Renal pelvis (tissue), 4 donors: ENCODE results near the gene HS6ST2. TPM values are rescaled to one million over a fixed set of nuclear protein-coding genes. Genes with fewer than 3 reads are reported as not detected.
"Not testable (repeated sequence)": the region's sequence is repeated elsewhere in the genome, so short reads cannot be mapped to it uniquely, and the experiment has no call there.

Source experiments
- DNase-seq: peaks from one replicate; pipeline ENCODE4 v3.0.0-alpha.2; 2013
- polyA plus RNA-seq, 3 donors: library from polyadenylated mRNA; unstranded; fragments of 120-200 nt; gene quantifications; one replicate each; pipeline ENCODE4 v1.2.1, GENCODE V29; 2013; ENCODE audit not compliant: insufficient read length in 3 of 3

The HS6ST2 gene
- polyA plus RNA-seq, 3 donors: 21.0 to 22.3 (median 22.2) TPM

GRCh38 chrX:132945055-132945599 lies 13.3 kb downstream of the HS6ST2 start:
- not testable (repeated sequence) for DNase-seq

- DNase-seq: no peak
Measured at GRCh38 chrX:132940727-132941327, 17.6 kb downstream of the HS6ST2 start.

GRCh38 chrX:132933170-132933569 lies 25.3 kb downstream of the HS6ST2 start:
- no peak for DNase-seq

- no peak for DNase-seq
Measured at GRCh38 chrX:132924426-132924825, 34.0 kb downstream of the HS6ST2 start.

GRCh38 chrX:132918523-132918922 lies 39.9 kb downstream of the HS6ST2 start:
- DNase-seq: no peak

- no peak for DNase-seq
Measured at GRCh38 chrX:132916349-132916748, 42.1 kb downstream of the HS6ST2 start.

- no peak for DNase-seq
Measured at GRCh38 chrX:132909643-132910042, 48.8 kb downstream of the HS6ST2 start.

- DNase-seq: no peak
Measured at GRCh38 chrX:132908891-132909290, 49.5 kb downstream of the HS6ST2 start.

- DNase-seq: no peak
Measured at GRCh38 chrX:132900633-132901293, 57.7 kb downstream of the HS6ST2 start.

GRCh38 chrX:132887569-132887968 lies 70.9 kb downstream of the HS6ST2 start:
- DNase-seq: no peak

GRCh38 chrX:132883358-132883915 lies 75.0 kb downstream of the HS6ST2 start:
- no peak for DNase-seq

GRCh38 chrX:132880753-132881152 lies 77.7 kb downstream of the HS6ST2 start:
- DNase-seq: not testable (repeated sequence)

- no peak for DNase-seq
Measured at GRCh38 chrX:132877954-132878536, 80.4 kb downstream of the HS6ST2 start.

- peak; percentile 52 for DNase-seq
Measured at GRCh38 chrX:132876523-132877338, 81.7 kb downstream of the HS6ST2 start.

- DNase-seq: no peak
Measured at GRCh38 chrX:132875650-132876522, 82.5 kb downstream of the HS6ST2 start.

GRCh38 chrX:132862562-132862961 lies 95.9 kb downstream of the HS6ST2 start:
- no peak for DNase-seq

GRCh38 chrX:132861076-132861475 lies 97.4 kb downstream of the HS6ST2 start:
- DNase-seq: no peak

GRCh38 chrX:132860200-132860599 lies 98.2 kb downstream of the HS6ST2 start:
- DNase-seq: no peak

GRCh38 chrX:132858018-132858417 lies 100.4 kb downstream of the HS6ST2 start:
- no peak for DNase-seq

- no peak for DNase-seq
Measured at GRCh38 chrX:132855780-132856341, 102.6 kb downstream of the HS6ST2 start.

- DNase-seq: no peak
Measured at GRCh38 chrX:132853040-132853439, 105.4 kb downstream of the HS6ST2 start.
